ENCODE results near the gene RNF214. TPM values are rescaled to one million over a fixed set of nuclear protein-coding genes. Genes with fewer than 3 reads are reported as not detected.

RNF214 gene
- total and polyA plus RNA-seq, 7 donors: 12.4 to 39.4 (median 31.0) TPM

GRCh38 chr11:117223741-117224689, 8.5 kb upstream of the RNF214 start:
- Histone ChIP-seq H3K27me3 (ENCODE audit: insufficient read depth in 3 of 3, low read length in 2 of 3) (no peaks in the 10 kb centered on the region), H3K36me3 (ENCODE audit: insufficient read depth in 1 of 2, low read depth in 1 of 2) (peaks cover 0 to 60% of the 10 kb centered on the region in 2 donors), H3K27ac (no peak overlapping the region), H3K9me3 (no peaks in the 10 kb centered on the region), H3K4me1 (peaks cover 37% of the 10 kb centered on the region), H3K4me3 (no peak overlapping the region)
- DNase-seq: no peak
- intact Hi-C loops (cut with DNase I): loop anchor here (5.0 to 10.0 kb wide), 3 partner anchors 117 to 259 kb away; no protein-coding TSS in a partner anchor
- 75 to 82% (median 81%) methylated on average over 16 to 17 of the region's 17 CpGs for WGBS, 3 donors
- TF ChIP-seq, protein P1, sequence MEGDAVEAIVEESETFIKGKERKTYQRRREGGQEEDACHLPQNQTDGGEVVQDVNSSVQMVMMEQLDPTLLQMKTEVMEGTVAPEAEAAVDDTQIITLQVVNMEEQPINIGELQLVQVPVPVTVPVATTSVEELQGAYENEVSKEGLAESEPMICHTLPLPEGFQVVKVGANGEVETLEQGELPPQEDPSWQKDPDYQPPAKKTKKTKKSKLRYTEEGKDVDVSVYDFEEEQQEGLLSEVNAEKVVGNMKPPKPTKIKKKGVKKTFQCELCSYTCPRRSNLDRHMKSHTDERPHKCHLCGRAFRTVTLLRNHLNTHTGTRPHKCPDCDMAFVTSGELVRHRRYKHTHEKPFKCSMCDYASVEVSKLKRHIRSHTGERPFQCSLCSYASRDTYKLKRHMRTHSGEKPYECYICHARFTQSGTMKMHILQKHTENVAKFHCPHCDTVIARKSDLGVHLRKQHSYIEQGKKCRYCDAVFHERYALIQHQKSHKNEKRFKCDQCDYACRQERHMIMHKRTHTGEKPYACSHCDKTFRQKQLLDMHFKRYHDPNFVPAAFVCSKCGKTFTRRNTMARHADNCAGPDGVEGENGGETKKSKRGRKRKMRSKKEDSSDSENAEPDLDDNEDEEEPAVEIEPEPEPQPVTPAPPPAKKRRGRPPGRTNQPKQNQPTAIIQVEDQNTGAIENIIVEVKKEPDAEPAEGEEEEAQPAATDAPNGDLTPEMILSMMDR (IDR thresholded peaks at IDR 0.05): no peak
- no peak for ATAC-seq

GRCh38 chr11:117225553-117226170, 6.8 kb upstream of the RNF214 start:
- Histone ChIP-seq H3K27me3 (ENCODE audit: insufficient read depth in 3 of 3, low read length in 2 of 3) (no peaks in the 10 kb centered on the region), H3K36me3 (ENCODE audit: insufficient read depth in 1 of 2, low read depth in 1 of 2) (peaks cover 0 to 67% of the 10 kb centered on the region in 2 donors), H3K9me3 (no peaks in the 10 kb centered on the region), H3K27ac (no peak overlapping the region), H3K4me1 (peaks cover 31% of the 10 kb centered on the region), H3K4me3 (no peak overlapping the region)
- DNase-seq (no peak), ATAC-seq (no peak)
- 94% methylated on average over 9 of the region's 9 CpGs for WGBS, 3 donors
- intact Hi-C loops (cut with DNase I): loop anchor here (2.0 to 10.0 kb wide), 5 partner anchors 45 to 438 kb away; partner anchors contain the start of gene ZPR1 (in 1 of the 2)
- TF ChIP-seq, protein P1 (IDR thresholded peaks at IDR 0.05): no peak

- Histone ChIP-seq H3K4me3 (no peak overlapping the region), H3K27me3 (ENCODE audit: insufficient read depth in 3 of 3, low read length in 2 of 3) (no peaks in the 10 kb centered on the region), H3K36me3 (ENCODE audit: insufficient read depth in 1 of 2, low read depth in 1 of 2) (peaks cover 0 to 67% of the 10 kb centered on the region in 2 donors), H3K9me3 (no peaks in the 10 kb centered on the region), H3K4me1 (peaks cover 29% of the 10 kb centered on the region), H3K27ac (no peak overlapping the region)
- ATAC-seq: peak; percentile 75 to 84 (median 82)
- intact Hi-C loops (cut with DNase I): loop anchor here (2.0 to 10.0 kb wide), 5 partner anchors 46 to 439 kb away; partner anchors contain the start of gene ZPR1 (in 1 of the 2)
- TF ChIP-seq, protein P1 (IDR thresholded peaks at IDR 0.05): peak; percentile 87
- no peak for DNase-seq
- WGBS, 3 donors: 61 to 66% (median 65%) methylated on average over 19 of the region's 19 CpGs
Observed at GRCh38 chr11:117226388-117227385, 5.8 kb upstream of the RNF214 start.

DNA sequence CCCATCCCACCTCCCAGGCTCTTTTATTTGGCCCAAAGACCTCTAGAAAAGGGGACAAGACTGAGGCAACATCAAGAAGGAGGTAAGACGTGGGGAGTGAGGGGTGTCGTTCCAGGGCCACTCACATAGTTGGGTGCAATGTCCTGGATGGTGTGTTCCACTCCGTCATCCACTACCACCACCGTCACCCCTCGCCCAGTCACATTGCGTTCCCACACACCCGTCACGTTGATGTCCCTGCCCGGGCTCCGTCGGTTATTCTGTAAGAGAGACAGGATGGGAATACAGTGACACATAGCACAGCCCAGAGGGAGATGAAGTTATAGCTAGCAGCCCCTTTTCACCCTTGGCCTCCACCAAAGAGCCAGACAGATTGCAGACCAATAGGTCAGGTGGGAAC, 4.4 kb upstream of the RNF214 start:
- Histone ChIP-seq H3K4me3 (no peak overlapping the region), H3K9me3 (no peaks in the 10 kb centered on the region), H3K4me1 (peaks cover 16% of the 10 kb centered on the region), H3K27ac (no peak overlapping the region), H3K27me3 (ENCODE audit: insufficient read depth in 3 of 3, low read length in 2 of 3) (no peaks in the 10 kb centered on the region), H3K36me3 (ENCODE audit: insufficient read depth in 1 of 2, low read depth in 1 of 2) (peaks cover 0 to 59% of the 10 kb centered on the region in 2 donors)
- intact Hi-C loops (cut with DNase I): loop anchor here (5.0 to 10.0 kb wide), 4 partner anchors 123 to 441 kb away; partner anchors contain the start of gene ZPR1 (in 1 of the 2)
- ATAC-seq (no peak), DNase-seq (no peak)
- WGBS, 3 donors: 87 to 96% (median 92%) methylated on average over 11 of the region's 11 CpGs
- TF ChIP-seq, protein P1 (IDR thresholded peaks at IDR 0.05): no peak
